Activated CD8-positive, alpha-beta memory T cell treated with anti-CD3 and anti-CD28 coated beads, Interleukin-2, amount 10 ng/mL, durations not matched to agents 7 days and 5 days (primary cell): ENCODE measurements around the gene AP2S1. TPM values are rescaled to one million over a fixed set of nuclear protein-coding genes. Genes with fewer than 3 reads are reported as not detected.
"Not testable (repeated sequence)": the region's sequence is repeated elsewhere in the genome, so short reads cannot be mapped to it uniquely, and the experiment has no call there.

ENCODE experiments used
- ATAC-seq: fragments of 150-1000 bp; cut with Tn5 transposase; one replicate; pipeline ENCODE4 v1.10.0; 2021; ENCODE audit warnings: moderate library complexity
- CTCF ChIA-PET: fragments of 350-600 bp; sonication (Branson Sonifier 250); formaldehyde crosslinking; loops from one replicate; lab custom pipeline; 2021; ENCODE audit warnings: antibody characterized with exemption; lab: Charles Lee
- DNase-seq: peaks from one replicate; pipeline ENCODE4 v3.0.0-alpha.2; 2020
- H3K27ac Mint-ChIP-seq: one replicate; pipeline ENCODE4 v1.8.0; 2021; ENCODE audit warnings: mild to moderate bottlenecking, mixed read lengths
- H3K27me3 Mint-ChIP-seq: one replicate; pipeline ENCODE4 v1.8.0; 2021; ENCODE audit warnings: mixed read lengths
- H3K36me3 Mint-ChIP-seq: one replicate; pipeline ENCODE4 v1.8.0; 2021; ENCODE audit warnings: mild to moderate bottlenecking, mixed read lengths
- H3K4me1 Mint-ChIP-seq: one replicate; pipeline ENCODE4 v1.8.0; 2021; ENCODE audit warnings: mixed read lengths
- H3K4me3 Mint-ChIP-seq: one replicate; pipeline ENCODE4 v1.8.0; 2021; ENCODE audit warnings: mild to moderate bottlenecking, moderate library complexity, mixed read lengths
- H3K9me3 Mint-ChIP-seq: one replicate; pipeline ENCODE4 v1.8.0; 2022; ENCODE audit warnings: low read depth, mixed read lengths
- total RNA-seq, 2 experiments: library from RNA; stranded (reverse); gene quantifications; one replicate each; pipeline ENCODE4 v1.2.3, GENCODE V29; 2021

The AP2S1 gene
- total RNA-seq, 2 experiments from 2014 or later = 134 to 139 TPM

- H3K27ac Mint-ChIP-seq = no peak overlapping the region
- peaks cover 9% of the 10 kb centered on the region for H3K4me1 Mint-ChIP-seq
- DNase-seq (no peak), ATAC-seq (no peak)
- H3K9me3 Mint-ChIP-seq = no peaks in the 10 kb centered on the region
- H3K4me3 Mint-ChIP-seq = no peak overlapping the region
- CTCF ChIA-PET = interaction anchor here (0.6 to 1.3 kb wide), 4 partner anchors 9 to 139 kb away, joined by 3 to 7 read pairs (median 4); partner anchors contain the start of gene NPAS1
- H3K36me3 Mint-ChIP-seq = peaks cover 5% of the 10 kb centered on the region
- H3K27me3 Mint-ChIP-seq = no peaks in the 10 kb centered on the region
These were observed 30.4 kb upstream of the AP2S1 start for GRCh38 chr19:46881092-46881491.

DNA sequence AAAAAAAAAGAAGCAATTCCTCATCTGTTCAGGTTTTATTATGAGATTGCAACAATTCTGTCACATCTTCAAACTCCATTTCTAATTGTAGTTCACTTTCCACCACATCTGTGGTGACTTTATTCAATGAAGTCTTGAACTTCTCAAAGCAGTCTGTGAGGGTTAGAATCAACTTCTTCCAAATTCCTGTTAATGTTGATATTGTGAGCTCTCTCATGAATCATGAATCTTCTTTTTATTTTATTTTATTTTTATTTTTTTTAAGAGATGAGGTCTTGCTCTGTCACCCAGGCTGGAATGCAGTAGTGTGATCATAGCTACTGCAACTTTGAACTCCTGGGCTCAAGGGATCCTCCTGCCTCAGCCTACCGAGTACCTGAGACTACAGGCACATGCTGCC is 29.8 kb upstream of the AP2S1 start:
- H3K9me3 Mint-ChIP-seq = no peaks in the 10 kb centered on the region
- no peak overlapping the region for H3K4me3 Mint-ChIP-seq
- CTCF ChIA-PET = interaction anchor here (0.9 to 1.3 kb wide), 2 partner anchors 48 to 133 kb away, joined by 3 to 4 read pairs; no protein-coding TSS in a partner anchor
- H3K27ac Mint-ChIP-seq = no peak overlapping the region
- H3K27me3 Mint-ChIP-seq = no peaks in the 10 kb centered on the region
- H3K36me3 Mint-ChIP-seq = peaks cover 5% of the 10 kb centered on the region
- no peak for ATAC-seq
- no peak for DNase-seq
- peaks cover 7% of the 10 kb centered on the region for H3K4me1 Mint-ChIP-seq

DNA sequence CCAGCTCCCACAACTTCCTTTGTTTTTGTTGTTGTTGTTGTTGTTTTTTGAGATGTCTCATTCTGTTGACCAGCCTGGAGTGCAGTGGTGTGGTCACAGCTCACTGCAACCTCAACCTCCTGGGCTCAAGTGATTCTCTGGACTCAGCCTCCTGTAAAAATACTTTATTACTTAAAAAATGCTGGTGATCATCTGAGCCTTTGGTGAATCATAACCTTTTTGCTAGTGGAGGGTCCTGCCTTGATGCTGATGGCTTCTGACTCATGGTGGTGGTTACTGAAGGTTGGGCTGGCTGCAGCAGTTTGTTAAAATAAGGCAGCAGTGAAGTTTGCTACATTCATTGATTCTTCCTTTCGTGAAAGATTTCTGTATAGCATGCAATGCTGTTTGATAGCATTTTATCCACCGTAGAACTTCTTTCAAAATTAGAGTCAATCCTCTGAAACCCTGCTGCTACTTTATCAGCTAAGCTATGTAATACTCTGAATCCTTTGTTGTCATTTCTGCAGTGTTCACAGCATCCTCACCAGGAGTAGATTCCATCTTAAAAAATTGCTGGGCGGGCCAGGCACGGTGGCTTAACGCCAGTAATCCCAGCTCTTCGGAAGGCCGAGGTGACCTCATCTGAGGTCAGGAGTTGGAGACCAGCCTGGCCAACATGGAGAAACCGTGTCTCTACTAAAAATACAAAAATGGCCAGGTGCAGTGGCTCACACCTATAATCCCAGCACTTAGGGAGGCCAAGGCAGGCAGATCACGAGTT is 28.1 kb upstream of the AP2S1 start:
- Mint-ChIP-seq H3K27me3 (no peaks in the 10 kb centered on the region), H3K4me3 (no peak overlapping the region), H3K9me3 (no peaks in the 10 kb centered on the region), H3K36me3 (peaks cover 3% of the 10 kb centered on the region), H3K4me1 (peaks cover 5% of the 10 kb centered on the region), H3K27ac (no peak overlapping the region)
- ATAC-seq (peak; percentile 36), DNase-seq (no peak)
- CTCF ChIA-PET = interaction anchor here (0.9 to 1.0 kb wide), 2 partner anchors 54 to 117 kb away, joined by 3 read pairs; no protein-coding TSS in a partner anchor

DNA sequence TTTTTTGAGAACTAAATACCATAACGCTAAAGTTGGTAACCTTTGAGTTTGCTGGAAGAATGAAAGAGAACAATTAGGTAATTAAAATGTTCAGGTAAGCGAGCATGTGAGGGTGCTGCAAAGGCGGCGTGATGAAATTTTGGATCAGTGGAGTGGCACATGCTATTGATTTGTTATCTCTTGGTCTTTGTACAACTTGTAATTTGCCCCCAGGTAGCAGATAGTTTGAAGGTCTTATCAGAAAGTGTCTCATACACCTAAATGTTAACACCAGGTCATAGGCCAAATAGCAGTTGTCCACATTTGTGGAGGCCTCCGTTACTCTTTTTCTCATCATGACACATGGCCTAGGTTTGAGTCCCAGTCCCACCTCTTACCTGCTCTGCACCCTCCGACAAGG is 25.0 kb upstream of the AP2S1 start:
- Mint-ChIP-seq H3K36me3 (peaks cover 1% of the 10 kb centered on the region), H3K4me3 (no peak overlapping the region), H3K4me1 (peaks cover 5% of the 10 kb centered on the region), H3K27ac (no peak overlapping the region), H3K27me3 (no peaks in the 10 kb centered on the region), H3K9me3 (no peaks in the 10 kb centered on the region)
- no peak for ATAC-seq
- CTCF ChIA-PET = interaction anchor here (2.3 kb wide), 1 partner anchor 13 kb away, joined by 8 read pairs; no protein-coding TSS in a partner anchor
- no peak for DNase-seq

GRCh38 chr19:46875234-46875633 is 24.6 kb upstream of the AP2S1 start:
- no peaks in the 10 kb centered on the region for H3K27me3 Mint-ChIP-seq
- CTCF ChIA-PET = interaction anchor here (2.3 kb wide), 1 partner anchor 12 kb away, joined by 8 read pairs; no protein-coding TSS in a partner anchor
- H3K4me1 Mint-ChIP-seq = peaks cover 5% of the 10 kb centered on the region
- DNase-seq (no peak), ATAC-seq (no peak)
- no peaks in the 10 kb centered on the region for H3K9me3 Mint-ChIP-seq
- no peak overlapping the region for H3K27ac Mint-ChIP-seq
- no peaks in the 10 kb centered on the region for H3K36me3 Mint-ChIP-seq
- H3K4me3 Mint-ChIP-seq = no peak overlapping the region

GRCh38 chr19:46872967-46873366 is 22.3 kb upstream of the AP2S1 start:
- no peaks in the 10 kb centered on the region for H3K36me3 Mint-ChIP-seq
- CTCF ChIA-PET = interaction anchor here (1.0 to 1.7 kb wide), 3 partner anchors 13 to 140 kb away, joined by 4 to 6 read pairs (median 4); no protein-coding TSS in a partner anchor
- no peaks in the 10 kb centered on the region for H3K27me3 Mint-ChIP-seq
- no peak for ATAC-seq
- no peak overlapping the region for H3K27ac Mint-ChIP-seq
- H3K4me1 Mint-ChIP-seq = peaks cover 10% of the 10 kb centered on the region
- DNase-seq = no peak
- H3K9me3 Mint-ChIP-seq = no peaks in the 10 kb centered on the region
- H3K4me3 Mint-ChIP-seq = no peak overlapping the region

GRCh38 chr19:46871173-46871572 is 20.5 kb upstream of the AP2S1 start:
- not testable (repeated sequence) for H3K27ac Mint-ChIP-seq

GRCh38 chr19:46868025-46868802 is 17.6 kb upstream of the AP2S1 start:
- Mint-ChIP-seq H3K36me3 (peaks cover 10% of the 10 kb centered on the region), H3K27ac (peak overlapping the region; percentile 58), H3K4me1 (peaks cover 28% of the 10 kb centered on the region), H3K27me3 (no peaks in the 10 kb centered on the region), H3K4me3 (no peak overlapping the region), H3K9me3 (no peaks in the 10 kb centered on the region)
- CTCF ChIA-PET = interaction anchor here (0.6 to 2.2 kb wide), 5 partner anchors 10 to 417 kb away, joined by 3 to 9 read pairs (median 4); no protein-coding TSS in a partner anchor
- ATAC-seq = no peak
- no peak for DNase-seq

More at GRCh38 chr19:46871173-46871572, 20.5 kb upstream of the AP2S1 start:
- H3K4me1 Mint-ChIP-seq = peaks cover 21% of the 10 kb centered on the region
- DNase-seq, H3K36me3 Mint-ChIP-seq, ATAC-seq, H3K27me3 Mint-ChIP-seq, CTCF ChIA-PET, H3K9me3 Mint-ChIP-seq, H3K4me3 Mint-ChIP-seq: not testable (repeated sequence)

DNA sequence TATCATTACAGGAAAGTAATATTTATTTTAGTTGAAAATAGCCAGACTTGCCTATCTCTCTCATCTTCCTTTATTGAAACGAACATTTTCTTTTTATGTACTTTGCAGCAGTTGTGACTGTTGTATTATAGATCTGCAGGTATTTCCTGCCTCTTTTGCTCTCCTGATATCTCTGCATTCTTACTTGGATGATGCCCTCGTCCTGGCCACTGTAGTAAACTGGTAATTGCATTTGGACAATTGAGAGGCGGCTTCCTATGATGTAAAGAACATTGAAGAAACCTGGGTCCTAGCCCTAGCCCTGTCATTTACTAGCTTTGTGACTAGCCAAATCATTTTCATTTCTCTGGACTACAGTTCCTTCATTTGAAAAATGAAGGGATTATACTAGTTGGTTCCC is 16.5 kb upstream of the AP2S1 start:
- Mint-ChIP-seq H3K27me3 (no peaks in the 10 kb centered on the region), H3K9me3 (no peaks in the 10 kb centered on the region), H3K27ac (no peak overlapping the region), H3K36me3 (peaks cover 10% of the 10 kb centered on the region), H3K4me1 (peaks cover 28% of the 10 kb centered on the region), H3K4me3 (no peak overlapping the region)
- DNase-seq (no peak), ATAC-seq (no peak)
- CTCF ChIA-PET = interaction anchor here (0.6 to 1.7 kb wide), 3 partner anchors 9 to 146 kb away, joined by 3 to 7 read pairs (median 5); no protein-coding TSS in a partner anchor

- Mint-ChIP-seq H3K36me3 (peaks cover 10% of the 10 kb centered on the region), H3K4me1 (peaks cover 28% of the 10 kb centered on the region), H3K27ac (no peak overlapping the region), H3K27me3 (no peaks in the 10 kb centered on the region), H3K4me3 (no peak overlapping the region), H3K9me3 (no peaks in the 10 kb centered on the region)
- DNase-seq (no peak), ATAC-seq (no peak)
- CTCF ChIA-PET = interaction anchor here (1.0 to 1.7 kb wide), 3 partner anchors 18 to 146 kb away, joined by 4 to 7 read pairs (median 5); no protein-coding TSS in a partner anchor
These were observed 15.9 kb upstream of the AP2S1 start for GRCh38 chr19:46866407-46867136.

GRCh38 chr19:46863818-46864629 is 13.4 kb upstream of the AP2S1 start:
- H3K9me3 Mint-ChIP-seq = no peaks in the 10 kb centered on the region
- H3K4me1 Mint-ChIP-seq = peaks cover 30% of the 10 kb centered on the region
- CTCF ChIA-PET = interaction anchor here (2.6 to 3.0 kb wide), 2 partner anchors 10 to 149 kb away, joined by 8 to 15 read pairs; no protein-coding TSS in a partner anchor
- H3K36me3 Mint-ChIP-seq = peaks cover 10% of the 10 kb centered on the region
- H3K27ac Mint-ChIP-seq = no peak overlapping the region
- ATAC-seq (no peak), DNase-seq (no peak)
- no peak overlapping the region for H3K4me3 Mint-ChIP-seq
- no peaks in the 10 kb centered on the region for H3K27me3 Mint-ChIP-seq
